ENCODE measurements around the gene CCDC102B. TPM values are rescaled to one million over a fixed set of nuclear protein-coding genes. Genes with fewer than 3 reads are reported as not detected.
"Not testable (repeated sequence)": the region's sequence is repeated elsewhere in the genome, so short reads cannot be mapped to it uniquely, and the experiment has no call there.

CCDC102B gene
- total RNA-seq, 1 donor: 4.1 TPM

- H3K9me3 ChIP-seq (ENCODE audit: low read depth, low read length): no peaks in the 10 kb centered on the region
- no peaks in the 10 kb centered on the region for H3K27me3 ChIP-seq (ENCODE audit: insufficient read depth, low read length)
- no peaks in the 10 kb centered on the region for H3K4me1 ChIP-seq (ENCODE audit: insufficient read depth, low read length)
- H3K4me3 ChIP-seq (ENCODE audit: low read length): no peak overlapping the region
Measured at GRCh38 chr18:68916734-68917133, 118.9 kb downstream of the CCDC102B start.

GRCh38 chr18:68918216-68918615 is 120.3 kb downstream of the CCDC102B start:
- no peaks in the 10 kb centered on the region for H3K9me3 ChIP-seq (ENCODE audit: low read depth, low read length)
- H3K27me3 ChIP-seq (ENCODE audit: insufficient read depth, low read length): no peaks in the 10 kb centered on the region
- no peaks in the 10 kb centered on the region for H3K4me1 ChIP-seq (ENCODE audit: insufficient read depth, low read length)
- H3K4me3 ChIP-seq (ENCODE audit: low read length): no peak overlapping the region

GRCh38 chr18:68919900-68920299 is 122.0 kb downstream of the CCDC102B start:
- Histone ChIP-seq H3K4me1 (ENCODE audit: insufficient read depth, low read length) (no peaks in the 10 kb centered on the region), H3K27me3 (ENCODE audit: insufficient read depth, low read length) (no peaks in the 10 kb centered on the region), H3K9me3 (ENCODE audit: low read depth, low read length) (no peaks in the 10 kb centered on the region), H3K4me3 (ENCODE audit: low read length) (no peak overlapping the region)

DNA sequence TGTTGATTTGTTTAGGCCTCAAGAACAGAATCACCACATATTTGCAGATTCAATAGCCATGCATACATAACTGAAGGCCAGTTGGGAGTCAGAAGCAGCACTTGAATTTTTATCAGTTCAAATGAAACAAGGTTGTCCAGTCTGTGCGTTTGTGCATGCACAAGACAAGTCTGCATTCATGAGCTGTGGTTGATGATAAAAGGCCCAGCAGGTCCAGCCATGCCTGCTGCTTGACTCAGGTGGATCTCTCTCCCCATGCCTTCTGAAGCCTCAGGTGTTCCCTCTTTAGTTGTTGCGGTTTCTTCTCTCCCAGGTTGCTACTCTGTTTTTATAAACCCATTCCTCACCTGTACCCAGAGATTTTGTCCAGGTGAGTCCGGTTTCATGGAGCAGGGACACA is 124.5 kb downstream of the CCDC102B start:
- Histone ChIP-seq H3K4me1 (ENCODE audit: insufficient read depth, low read length) (no peaks in the 10 kb centered on the region), H3K4me3 (ENCODE audit: low read length) (no peak overlapping the region), H3K27me3 (ENCODE audit: insufficient read depth, low read length) (no peaks in the 10 kb centered on the region), H3K9me3 (ENCODE audit: low read depth, low read length) (no peaks in the 10 kb centered on the region)

GRCh38 chr18:68925268-68925667 is 127.4 kb downstream of the CCDC102B start:
- no peak overlapping the region for H3K4me3 ChIP-seq (ENCODE audit: low read length)
- H3K27me3 ChIP-seq (ENCODE audit: insufficient read depth, low read length): no peaks in the 10 kb centered on the region
- H3K4me1 ChIP-seq (ENCODE audit: insufficient read depth, low read length): no peaks in the 10 kb centered on the region
- no peaks in the 10 kb centered on the region for H3K9me3 ChIP-seq (ENCODE audit: low read depth, low read length)

DNA sequence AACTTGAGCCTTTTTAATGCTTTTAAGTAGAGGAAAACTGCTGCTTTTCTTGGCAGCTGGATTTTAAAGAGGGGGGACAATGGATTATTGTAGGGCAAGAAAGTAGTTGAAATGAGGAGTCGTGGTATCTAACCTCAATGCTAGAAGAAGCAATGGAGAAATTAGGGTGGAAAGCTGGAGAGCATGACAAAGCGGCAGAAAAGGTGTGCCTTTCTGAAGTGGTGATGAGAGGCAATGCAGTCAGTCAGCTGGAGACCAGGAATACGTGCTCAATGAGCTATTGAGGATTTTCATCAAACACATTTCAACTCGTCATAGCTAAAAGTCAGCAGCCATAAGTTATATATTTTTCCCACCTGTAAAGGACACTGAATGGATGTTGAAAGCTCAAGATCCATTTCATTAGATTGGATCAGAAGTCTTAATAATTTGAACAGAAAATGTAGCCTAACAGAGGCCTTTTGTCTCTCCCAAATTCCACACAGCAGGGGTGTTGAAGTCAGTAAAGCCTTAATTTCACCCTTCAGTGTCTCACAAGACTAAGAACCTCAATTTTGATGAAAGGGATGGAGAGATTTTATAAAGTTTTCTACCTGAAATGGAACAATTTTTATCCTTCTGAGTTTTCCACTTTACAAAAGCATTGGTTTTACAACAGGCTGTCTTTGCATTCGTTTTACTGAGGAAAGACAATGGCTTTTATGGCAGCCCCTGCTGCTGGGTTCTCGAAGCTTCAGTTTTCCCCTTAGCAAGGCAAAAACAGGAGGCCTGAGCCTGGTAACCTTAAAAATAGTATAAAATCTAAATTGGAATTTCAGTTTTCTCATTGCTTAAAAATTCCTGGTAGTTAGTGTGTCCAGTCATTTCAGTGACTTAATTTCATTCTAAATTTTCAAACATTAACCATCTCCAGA is 131.1 kb downstream of the CCDC102B start:
- Histone ChIP-seq H3K4me3 (ENCODE audit: low read length) (no peak overlapping the region), H3K4me1 (ENCODE audit: insufficient read depth, low read length) (no peaks in the 10 kb centered on the region), H3K9me3 (ENCODE audit: low read depth, low read length) (no peaks in the 10 kb centered on the region), H3K27me3 (ENCODE audit: insufficient read depth, low read length) (no peaks in the 10 kb centered on the region)

DNA sequence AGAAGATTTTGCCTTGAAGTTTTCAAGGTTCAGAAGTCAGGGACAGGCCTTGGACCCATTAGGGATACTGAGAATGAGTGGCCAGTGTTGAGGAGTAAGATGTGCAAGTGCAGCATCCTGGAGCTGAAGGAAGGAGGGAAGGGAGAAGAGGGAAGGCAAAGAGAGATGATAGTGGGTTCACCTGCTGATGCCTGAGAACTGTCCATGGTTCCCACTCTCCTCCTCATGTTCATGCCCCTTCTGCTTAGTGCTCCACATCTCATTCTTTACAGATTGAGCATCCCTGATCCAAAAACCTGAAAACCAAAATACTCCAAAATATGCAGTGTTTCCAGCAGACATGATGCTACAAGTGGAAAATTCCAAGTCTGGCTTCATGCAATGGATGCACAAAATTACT is 137.8 kb downstream of the CCDC102B start:
- Histone ChIP-seq H3K4me1 (ENCODE audit: insufficient read depth, low read length) (no peaks in the 10 kb centered on the region), H3K9me3 (ENCODE audit: low read depth, low read length) (no peaks in the 10 kb centered on the region), H3K4me3 (ENCODE audit: low read length) (no peak overlapping the region), H3K27me3 (ENCODE audit: insufficient read depth, low read length) (no peaks in the 10 kb centered on the region)

- no peaks in the 10 kb centered on the region for H3K27me3 ChIP-seq (ENCODE audit: insufficient read depth, low read length)
Measured at GRCh38 chr18:68937029-68937599, 139.2 kb downstream of the CCDC102B start.

DNA sequence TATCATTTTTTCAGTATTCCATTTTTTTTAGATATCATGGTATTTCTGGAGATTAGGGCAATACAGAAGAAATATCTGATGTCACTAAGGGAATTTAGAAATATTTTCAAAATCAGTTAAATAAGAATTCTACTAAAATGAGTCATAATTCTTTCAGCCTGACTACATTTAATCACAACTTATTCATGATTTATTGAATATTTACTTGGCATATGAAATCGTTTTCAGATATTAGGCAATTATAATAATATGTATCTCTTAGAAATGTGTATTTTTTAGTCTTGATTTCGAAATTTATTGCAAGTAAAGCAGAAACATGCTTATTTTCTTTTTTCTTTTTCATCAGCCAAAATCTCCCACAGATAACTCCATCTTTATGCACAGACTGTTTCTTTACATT is 142.2 kb downstream of the CCDC102B start:
- Histone ChIP-seq H3K4me1 (ENCODE audit: insufficient read depth, low read length) (no peaks in the 10 kb centered on the region), H3K4me3 (ENCODE audit: low read length) (no peak overlapping the region), H3K9me3 (ENCODE audit: low read depth, low read length) (no peaks in the 10 kb centered on the region), H3K27me3 (ENCODE audit: insufficient read depth, low read length) (no peaks in the 10 kb centered on the region)

More at GRCh38 chr18:68937029-68937599, 139.2 kb downstream of the CCDC102B start:
- Histone ChIP-seq H3K4me3 (ENCODE audit: low read length) (no peak overlapping the region), H3K9me3 (ENCODE audit: low read depth, low read length) (no peaks in the 10 kb centered on the region), H3K4me1 (ENCODE audit: insufficient read depth, low read length) (no peaks in the 10 kb centered on the region)

DNA sequence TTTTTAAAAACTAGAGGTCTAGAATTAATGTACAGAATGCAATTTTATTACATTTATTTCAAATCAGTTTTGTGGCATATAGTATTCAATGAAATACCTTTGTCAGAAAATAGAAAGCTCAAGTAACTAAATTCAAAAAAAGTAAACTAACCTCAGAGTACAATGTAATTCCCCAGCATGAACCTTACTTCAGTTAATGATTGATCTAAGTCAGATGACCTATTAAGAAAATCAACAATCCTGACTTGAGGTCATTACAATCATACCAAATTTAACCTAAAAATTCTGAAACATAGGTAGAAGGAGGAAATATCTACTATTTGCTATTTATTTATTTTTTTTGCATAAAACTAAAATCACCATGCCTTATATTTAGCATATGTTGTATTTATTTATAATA is 142.9 kb downstream of the CCDC102B start:
- H3K4me1 ChIP-seq (ENCODE audit: insufficient read depth, low read length): no peaks in the 10 kb centered on the region
- no peaks in the 10 kb centered on the region for H3K27me3 ChIP-seq (ENCODE audit: insufficient read depth, low read length)
- H3K9me3 ChIP-seq (ENCODE audit: low read depth, low read length): no peaks in the 10 kb centered on the region
- H3K4me3 ChIP-seq (ENCODE audit: low read length): no peak overlapping the region

GRCh38 chr18:68942230-68942629 is 144.3 kb downstream of the CCDC102B start:
- no peaks in the 10 kb centered on the region for H3K4me1 ChIP-seq (ENCODE audit: insufficient read depth, low read length)

DNA sequence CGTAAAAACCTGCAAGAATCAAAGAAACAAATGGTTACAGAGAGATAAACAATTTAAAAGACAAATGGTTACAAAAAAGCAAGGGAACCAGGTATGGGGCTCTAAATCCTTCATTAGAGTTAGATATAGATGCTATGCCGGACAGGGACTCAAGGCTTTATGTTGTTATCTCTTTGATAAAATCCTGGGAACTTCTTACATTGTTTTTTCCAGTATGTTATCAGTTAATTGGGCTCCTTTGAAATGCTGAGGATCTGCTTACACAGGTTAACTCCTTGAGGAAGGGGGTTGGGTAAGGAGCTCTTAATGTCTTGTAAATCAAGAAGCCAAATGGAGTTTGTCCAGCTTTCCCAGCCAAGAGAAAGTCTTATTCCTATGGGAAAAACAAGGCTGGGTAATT is 146.0 kb downstream of the CCDC102B start:
- not testable (repeated sequence) for H3K4me1 ChIP-seq (ENCODE audit: insufficient read depth, low read length); H3K9me3 ChIP-seq (ENCODE audit: low read depth, low read length); H3K4me3 ChIP-seq (ENCODE audit: low read length); H3K27me3 ChIP-seq (ENCODE audit: insufficient read depth, low read length)

More at GRCh38 chr18:68942230-68942629, 144.3 kb downstream of the CCDC102B start:
- no peak overlapping the region for H3K4me3 ChIP-seq (ENCODE audit: low read length)
- H3K27me3 ChIP-seq (ENCODE audit: insufficient read depth, low read length): no peaks in the 10 kb centered on the region
- H3K9me3 ChIP-seq (ENCODE audit: low read depth, low read length): no peaks in the 10 kb centered on the region

DNA sequence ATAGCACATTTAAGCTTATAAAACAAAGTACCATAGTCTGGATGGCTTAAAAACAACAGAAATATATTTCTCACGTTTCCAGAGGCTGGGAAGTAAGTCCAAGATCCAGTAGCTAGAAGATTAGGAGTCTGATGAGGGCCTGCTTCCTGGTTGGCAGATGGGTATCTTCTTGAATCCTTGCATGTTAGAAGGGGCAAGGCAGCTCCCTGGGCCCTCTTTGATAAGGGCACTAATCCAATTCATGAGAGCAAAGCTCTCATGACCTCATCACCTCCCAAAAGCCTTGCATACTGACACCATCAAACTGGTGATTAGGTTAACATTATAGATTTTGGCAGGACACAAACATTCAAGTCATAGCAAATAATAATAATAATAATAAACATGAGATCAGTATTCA is 146.4 kb downstream of the CCDC102B start:
- H3K4me1 ChIP-seq (ENCODE audit: insufficient read depth, low read length): no peaks in the 10 kb centered on the region
- H3K4me3 ChIP-seq (ENCODE audit: low read length): no peak overlapping the region
- H3K9me3 ChIP-seq (ENCODE audit: low read depth, low read length): no peaks in the 10 kb centered on the region
- H3K27me3 ChIP-seq (ENCODE audit: insufficient read depth, low read length): no peaks in the 10 kb centered on the region

DNA sequence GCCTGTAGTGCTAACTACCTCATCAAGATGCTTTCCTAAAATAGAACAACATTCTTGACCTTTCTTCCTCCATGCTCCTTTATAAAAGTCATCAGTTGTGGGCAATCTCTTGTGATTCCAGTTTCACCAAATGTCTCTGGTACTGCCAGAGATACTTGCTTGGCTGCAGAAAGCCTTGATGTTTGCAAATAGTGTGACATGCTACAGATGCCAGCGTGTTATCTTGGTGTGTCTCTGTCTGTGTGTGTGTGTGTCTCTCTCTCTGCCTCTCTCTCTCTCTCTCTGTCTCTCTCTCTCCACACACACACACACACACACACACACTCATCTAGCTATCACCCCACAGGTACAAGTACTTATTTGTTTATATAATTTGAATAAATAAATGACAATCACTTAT is 146.9 kb downstream of the CCDC102B start:
- no peaks in the 10 kb centered on the region for H3K27me3 ChIP-seq (ENCODE audit: insufficient read depth, low read length)
- H3K9me3 ChIP-seq (ENCODE audit: low read depth, low read length): no peaks in the 10 kb centered on the region
- no peaks in the 10 kb centered on the region for H3K4me1 ChIP-seq (ENCODE audit: insufficient read depth, low read length)
- H3K4me3 ChIP-seq (ENCODE audit: low read length): no peak overlapping the region

- Histone ChIP-seq H3K4me1 (ENCODE audit: insufficient read depth, low read length) (no peaks in the 10 kb centered on the region), H3K27me3 (ENCODE audit: insufficient read depth, low read length) (no peaks in the 10 kb centered on the region), H3K4me3 (ENCODE audit: low read length) (no peak overlapping the region), H3K9me3 (ENCODE audit: low read depth, low read length) (no peaks in the 10 kb centered on the region)
Measured at GRCh38 chr18:68948622-68949021, 150.7 kb downstream of the CCDC102B start.

- H3K27me3 ChIP-seq (ENCODE audit: insufficient read depth, low read length): no peaks in the 10 kb centered on the region
- H3K4me3 ChIP-seq (ENCODE audit: low read length): no peak overlapping the region
- H3K4me1 ChIP-seq (ENCODE audit: insufficient read depth, low read length): no peaks in the 10 kb centered on the region
- H3K9me3 ChIP-seq (ENCODE audit: low read depth, low read length): no peaks in the 10 kb centered on the region
Measured at GRCh38 chr18:68954738-68955137, 156.9 kb downstream of the CCDC102B start.
